AG04450 (cell line): ENCODE data around the gene MAML1. TPM values are rescaled to one million over a fixed set of nuclear protein-coding genes. Genes with fewer than 3 reads are reported as not detected.
"Not testable (repeated sequence)": the region's sequence is repeated elsewhere in the genome, so short reads cannot be mapped to it uniquely, and the experiment has no call there.

ENCODE experiments used
- CTCF ChIA-PET: fragments of 300-600, 350-600 bp; formaldehyde crosslinking; extraction: SDS; loops from one replicate; lab custom pipeline; 2022; ENCODE audit warnings: antibody characterized with exemption, inconsistent platforms; lab: Charles Lee
- POLR2A ChIA-PET: fragments of 350-600 bp; formaldehyde crosslinking; extraction: SDS; loops from one replicate; lab custom pipeline; 2021; ENCODE audit warnings: antibody characterized with exemption, inconsistent platforms; lab: Yijun Ruan, JAX
- DNase-seq: peaks from one replicate; pipeline ENCODE4 v3.0.0-alpha.2; 2011; ENCODE audit warnings: low read depth, low spot score
- H3K27ac ChIP-seq: one replicate; pipeline ENCODE4 v1.5.1; 2012; ENCODE audit warnings: low read depth, low read length, control low read depth
- H3K27me3 ChIP-seq: one replicate; pipeline ENCODE4 v1.6.0; 2012; ENCODE audit warnings: low read length; ENCODE audit not compliant: control insufficient read depth, insufficient read depth
- H3K4me3 ChIP-seq: 2 replicates; pipeline ENCODE4 v1.5.1; 2011; ENCODE audit warnings: mild to moderate bottlenecking, low read depth, low read length, control low read depth
- H3K9me3 ChIP-seq: 2 replicates; pipeline ENCODE4 v1.5.1; 2012; ENCODE audit warnings: low read length; ENCODE audit not compliant: control insufficient read depth, insufficient read depth
- polyA plus RNA-seq: library from polyadenylated mRNA; depleted of rRNA; stranded (reverse); fragments of >200 nt; gene quantifications from 2 replicates; pipeline ENCODE4 v1.2.3, GENCODE V29; 2011
- TF ChIP-seq, protein P1 (sequence below): IDR thresholded peaks from 2 replicates; pipeline ENCODE4 v1.5.1; 2011; ENCODE audit warnings: low read depth, low read length, control low read depth, inconsistent platforms

The MAML1 gene
- polyA plus RNA-seq, 1 experiment: 4.9 TPM

DNA sequence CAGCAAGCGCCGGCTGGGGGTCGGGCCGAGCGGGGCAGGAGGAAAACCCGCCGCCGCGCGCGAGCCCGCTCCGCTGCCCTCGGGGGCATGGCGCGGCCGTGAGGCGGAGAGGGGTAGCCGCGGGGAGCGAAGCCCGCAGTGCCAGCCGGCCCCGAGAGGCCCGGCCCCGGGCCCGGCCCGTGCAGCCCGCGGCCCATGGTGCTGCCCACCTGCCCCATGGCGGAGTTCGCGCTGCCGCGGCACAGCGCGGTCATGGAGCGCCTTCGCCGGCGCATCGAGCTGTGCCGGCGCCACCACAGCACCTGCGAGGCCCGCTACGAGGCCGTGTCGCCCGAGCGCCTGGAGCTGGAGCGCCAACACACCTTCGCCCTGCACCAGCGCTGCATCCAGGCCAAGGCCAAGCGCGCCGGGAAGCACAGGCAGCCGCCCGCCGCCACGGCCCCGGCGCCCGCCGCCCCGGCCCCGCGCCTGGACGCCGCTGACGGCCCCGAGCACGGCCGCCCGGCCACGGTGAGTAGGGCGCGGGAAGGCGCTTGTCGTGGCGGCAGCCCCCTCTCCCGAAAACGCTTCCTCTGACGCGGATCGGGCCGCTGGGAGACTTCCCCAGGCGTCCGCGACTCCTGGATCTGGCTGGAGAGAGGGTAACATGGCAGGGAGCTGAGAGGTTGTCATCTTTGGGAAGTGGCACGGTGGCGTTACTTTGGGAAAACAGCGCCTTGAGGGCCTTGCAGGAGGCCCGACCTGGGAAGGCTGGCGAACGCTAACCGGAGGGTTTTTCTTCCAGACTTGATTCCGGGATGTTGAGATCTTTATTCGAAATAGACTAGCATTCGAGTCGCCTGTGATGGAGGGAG lies 523 bp downstream of the MAML1 start:
- Histone ChIP-seq H3K9me3 (no peaks in the 10 kb centered on the region; the same call in 1 of the 2 replicates), H3K27me3 (no peaks in the 10 kb centered on the region), H3K4me3 (peak overlapping the region; percentile 88), H3K27ac (peak overlapping the region; percentile 21)
- DNase-seq: no peak
- TF ChIP-seq, protein P1, sequence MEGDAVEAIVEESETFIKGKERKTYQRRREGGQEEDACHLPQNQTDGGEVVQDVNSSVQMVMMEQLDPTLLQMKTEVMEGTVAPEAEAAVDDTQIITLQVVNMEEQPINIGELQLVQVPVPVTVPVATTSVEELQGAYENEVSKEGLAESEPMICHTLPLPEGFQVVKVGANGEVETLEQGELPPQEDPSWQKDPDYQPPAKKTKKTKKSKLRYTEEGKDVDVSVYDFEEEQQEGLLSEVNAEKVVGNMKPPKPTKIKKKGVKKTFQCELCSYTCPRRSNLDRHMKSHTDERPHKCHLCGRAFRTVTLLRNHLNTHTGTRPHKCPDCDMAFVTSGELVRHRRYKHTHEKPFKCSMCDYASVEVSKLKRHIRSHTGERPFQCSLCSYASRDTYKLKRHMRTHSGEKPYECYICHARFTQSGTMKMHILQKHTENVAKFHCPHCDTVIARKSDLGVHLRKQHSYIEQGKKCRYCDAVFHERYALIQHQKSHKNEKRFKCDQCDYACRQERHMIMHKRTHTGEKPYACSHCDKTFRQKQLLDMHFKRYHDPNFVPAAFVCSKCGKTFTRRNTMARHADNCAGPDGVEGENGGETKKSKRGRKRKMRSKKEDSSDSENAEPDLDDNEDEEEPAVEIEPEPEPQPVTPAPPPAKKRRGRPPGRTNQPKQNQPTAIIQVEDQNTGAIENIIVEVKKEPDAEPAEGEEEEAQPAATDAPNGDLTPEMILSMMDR: no peak
- CTCF ChIA-PET: interaction anchor here (0.7 to 3.3 kb wide), 2 partner anchors 30 to 146 kb away, joined by 3 to 11 read pairs; no protein-coding TSS in a partner anchor
- POLR2A ChIA-PET: interaction anchor here (1.0 to 1.5 kb wide), 9 partner anchors 10 to 126 kb away, joined by 3 to 14 read pairs (median 4); partner anchors contain the start of genes HNRNPH1 and SQSTM1

DNA sequence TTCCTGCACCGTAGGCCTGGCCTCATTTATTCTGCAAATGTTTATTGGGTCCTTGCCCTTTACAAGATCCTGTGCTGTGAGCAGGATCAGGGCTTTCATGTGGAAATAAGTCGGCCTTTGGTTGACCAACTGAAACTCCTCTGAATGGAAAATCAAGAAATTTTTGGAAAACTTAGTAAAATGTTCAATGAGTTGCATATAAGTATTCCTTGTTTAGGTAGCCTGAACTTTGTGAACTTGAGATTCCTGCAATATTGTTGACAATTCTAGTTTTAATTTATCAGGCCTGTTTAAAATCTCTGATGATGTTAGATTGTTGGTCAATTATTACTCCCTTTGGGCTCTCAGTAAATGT lies 1.1 kb downstream of the MAML1 start:
- Histone ChIP-seq H3K27ac (peak overlapping the region; percentile 21), H3K4me3 (peak overlapping the region; percentile 88), H3K27me3 (no peaks in the 10 kb centered on the region), H3K9me3 (no peaks in the 10 kb centered on the region; the same call in 1 of the 2 replicates)
- CTCF ChIA-PET: no interaction called here
- DNase-seq: no peak
- POLR2A ChIA-PET: no interaction called here
- TF ChIP-seq, protein P1: no peak

DNA sequence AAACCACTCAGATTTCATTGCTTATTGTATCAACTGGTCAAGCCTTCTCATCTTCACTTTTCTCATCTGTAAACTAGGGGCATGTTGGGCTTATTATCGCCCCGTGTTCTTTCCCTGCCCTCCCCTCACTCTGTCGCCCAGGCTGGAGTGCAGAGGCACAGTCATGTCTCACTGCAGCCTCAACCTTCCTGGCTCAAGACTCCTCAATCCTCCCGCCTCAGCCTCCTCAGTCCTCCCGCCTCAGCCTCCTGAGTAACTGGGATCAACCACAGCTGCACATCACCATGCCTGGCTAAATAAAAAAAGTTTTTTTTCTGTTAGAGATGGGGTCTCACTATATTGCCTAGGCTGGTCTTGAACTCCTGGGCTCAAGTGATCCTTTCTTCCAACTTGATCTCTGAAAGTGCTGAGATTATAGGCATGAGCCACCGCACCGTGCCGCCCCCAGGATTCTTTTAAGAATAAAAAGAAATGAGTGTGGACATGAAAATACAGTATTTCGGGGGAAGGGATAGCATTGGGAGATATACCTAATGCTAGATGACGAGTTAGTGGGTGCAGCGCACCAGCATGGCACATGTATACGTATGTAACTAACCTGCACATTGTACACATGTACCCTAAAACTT lies 2.0 kb downstream of the MAML1 start:
- Histone ChIP-seq H3K27me3 (no peaks in the 10 kb centered on the region), H3K27ac (no peak overlapping the region), H3K9me3 (no peaks in the 10 kb centered on the region; the same call in 1 of the 2 replicates), H3K4me3 (peak overlapping the region; percentile 88)
- CTCF ChIA-PET: no interaction called here
- TF ChIP-seq, protein P1: no peak
- DNase-seq: no peak
- POLR2A ChIA-PET: no interaction called here

DNA sequence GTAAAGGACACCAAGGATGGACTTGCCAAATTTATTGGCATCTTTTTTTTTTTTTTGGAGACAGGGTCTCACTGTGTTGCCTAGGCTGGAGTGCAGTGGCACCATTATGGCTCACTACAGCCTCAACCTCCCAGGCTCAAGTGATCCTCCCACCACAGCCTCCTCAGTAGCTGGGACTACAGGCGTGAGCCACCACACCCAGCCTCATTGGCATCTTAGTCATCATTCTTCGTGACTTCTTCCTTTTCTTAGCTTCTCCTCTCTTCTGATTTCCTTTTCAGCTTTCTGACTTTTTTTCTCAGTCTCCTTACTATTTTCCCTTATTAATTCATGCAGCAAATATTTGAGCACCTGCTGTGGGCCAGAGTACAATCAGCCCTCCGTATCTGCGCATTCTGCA lies 6.1 kb downstream of the MAML1 start:
- Histone ChIP-seq H3K4me3 (no peak overlapping the region), H3K27ac (no peak overlapping the region), H3K9me3 (no peaks in the 10 kb centered on the region), H3K27me3 (no peaks in the 10 kb centered on the region)
- CTCF ChIA-PET: interaction anchor here (0.6 to 1.0 kb wide), 3 partner anchors 11 to 24 kb away, joined by 3 to 5 read pairs (median 3); no protein-coding TSS in a partner anchor
- TF ChIP-seq, protein P1: no peak
- POLR2A ChIA-PET: no interaction called here
- no peak for DNase-seq

DNA sequence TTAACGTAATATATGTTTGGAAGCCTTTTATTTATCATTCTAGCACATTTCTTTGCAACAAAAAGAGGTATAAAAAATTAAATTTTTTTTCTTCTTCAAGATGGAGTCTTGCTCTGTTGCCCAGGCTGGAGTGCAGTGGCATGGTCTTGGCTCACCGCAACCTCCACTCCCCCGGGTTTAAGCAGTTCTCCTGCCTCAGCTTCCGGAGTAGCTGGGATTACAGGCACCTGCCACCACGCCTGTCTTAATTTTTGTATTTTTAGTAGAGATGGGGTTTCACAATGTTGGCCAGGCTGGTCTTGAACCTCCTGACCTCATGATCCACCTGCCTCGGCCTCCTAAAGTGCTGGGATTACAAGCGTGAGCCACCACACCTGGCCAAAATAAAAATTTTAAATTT lies 11.5 kb downstream of the MAML1 start:
- ChIA-PET POLR2A (interaction anchor here (0.6 kb wide), 1 partner anchor 25 kb away, joined by 3 read pairs; no protein-coding TSS in a partner anchor), CTCF (interaction anchor here (1.9 kb wide), 1 partner anchor 19 kb away, joined by 6 read pairs; no protein-coding TSS in a partner anchor)
- DNase-seq, H3K27me3 ChIP-seq, H3K4me3 ChIP-seq, H3K9me3 ChIP-seq, H3K27ac ChIP-seq: not testable (repeated sequence)
